PFSK-1 (cell line): ENCODE results near the gene PGA5.

Experiments
- POLR2AphosphoS5 ChIP-seq: IDR thresholded peaks from 2 replicates; pipeline ENCODE4 v1.6.1; 2012; ENCODE audit warnings: low read depth, mild to moderate bottlenecking, control low read depth, low read length, moderate library complexity
- TAF1 ChIP-seq: IDR thresholded peaks from 2 replicates; pipeline ENCODE4 v1.6.1; 2012; ENCODE audit warnings: low read length, control low read depth, borderline replicate concordance; ENCODE audit not compliant: insufficient read depth

DNA sequence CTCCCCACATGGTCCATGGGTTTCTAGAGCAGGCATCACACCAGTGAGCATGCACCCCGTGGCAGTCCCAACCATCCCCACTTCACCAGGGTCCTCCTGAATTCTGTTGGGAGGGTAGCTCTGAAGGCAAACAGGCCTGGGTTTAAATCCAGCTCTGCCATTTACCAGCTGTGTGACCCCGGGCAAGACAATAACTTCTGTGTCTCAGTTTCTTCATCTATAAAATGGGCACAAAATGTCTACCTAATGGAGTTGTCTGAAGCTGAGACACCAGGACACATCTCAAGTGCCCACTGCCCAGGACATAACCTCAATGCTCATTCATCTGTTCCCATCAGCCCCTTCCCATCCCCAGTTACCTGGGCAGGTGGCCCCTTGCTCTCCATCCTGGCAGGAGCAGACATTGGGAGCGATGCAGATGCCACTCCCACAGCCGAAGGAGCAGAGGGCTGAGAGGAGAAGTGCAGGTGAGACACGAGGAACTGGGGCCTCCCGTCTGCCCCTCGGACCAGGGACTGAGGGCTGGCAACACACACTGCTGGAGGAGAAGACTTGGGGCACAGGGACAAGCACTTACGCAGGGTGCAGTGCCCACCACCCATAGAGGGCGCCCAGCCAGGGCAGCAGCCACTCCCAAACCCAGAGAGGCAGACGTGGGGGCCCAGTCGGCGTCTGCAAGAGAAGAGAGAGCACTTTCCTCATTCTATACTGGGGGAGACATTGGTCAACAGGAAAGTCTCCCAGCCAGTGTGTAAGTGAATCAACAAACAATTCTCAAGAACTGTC is 50.1 kb downstream of the PGA5 start:
- TF ChIP-seq POLR2AphosphoS5 = no peak
- TF ChIP-seq TAF1 = no peak
